ENCODE results near the gene B4GALT6.

Gene B4GALT6

GRCh38 chr18:31634331-31634713 lies 50.1 kb downstream of the B4GALT6 start:
- H3K4me3 ChIP-seq (ENCODE audit: low read length), result no peak overlapping the region
- H3K27ac ChIP-seq (ENCODE audit: low read depth, low read length), result no peak overlapping the region
- no peak overlapping the region for H3K9ac ChIP-seq (ENCODE audit: low read length)
- H3K27me3 ChIP-seq (ENCODE audit: control insufficient read depth, insufficient read depth, low read length), result no peaks in the 10 kb centered on the region
- no peaks in the 10 kb centered on the region for H3K4me1 ChIP-seq (ENCODE audit: control insufficient read depth, insufficient read depth, low read length)
- H3K36me3 ChIP-seq (ENCODE audit: control insufficient read depth, insufficient read depth, low read length), result no peaks in the 10 kb centered on the region

- H3K9ac ChIP-seq (ENCODE audit: low read length), result no peak overlapping the region
- H3K36me3 ChIP-seq (ENCODE audit: control insufficient read depth, insufficient read depth, low read length), result no peaks in the 10 kb centered on the region
- no peak overlapping the region for H3K27ac ChIP-seq (ENCODE audit: low read depth, low read length)
- H3K27me3 ChIP-seq (ENCODE audit: control insufficient read depth, insufficient read depth, low read length), result no peaks in the 10 kb centered on the region
- no peak overlapping the region for H3K4me3 ChIP-seq (ENCODE audit: low read length)
- no peaks in the 10 kb centered on the region for H3K4me1 ChIP-seq (ENCODE audit: control insufficient read depth, insufficient read depth, low read length)
Measured at GRCh38 chr18:31633392-31634330, 50.7 kb downstream of the B4GALT6 start.

- Histone ChIP-seq H3K4me3 (ENCODE audit: low read length) (no peak overlapping the region), H3K4me1 (ENCODE audit: control insufficient read depth, insufficient read depth, low read length) (no peaks in the 10 kb centered on the region), H3K9ac (ENCODE audit: low read length) (no peak overlapping the region), H3K36me3 (ENCODE audit: control insufficient read depth, insufficient read depth, low read length) (no peaks in the 10 kb centered on the region), H3K27me3 (ENCODE audit: control insufficient read depth, insufficient read depth, low read length) (no peaks in the 10 kb centered on the region), H3K27ac (ENCODE audit: low read depth, low read length) (no peak overlapping the region)
Measured at GRCh38 chr18:31632356-31632755, 52.0 kb downstream of the B4GALT6 start.

- H3K4me1 ChIP-seq (ENCODE audit: control insufficient read depth, insufficient read depth, low read length), result no peaks in the 10 kb centered on the region
- H3K36me3 ChIP-seq (ENCODE audit: control insufficient read depth, insufficient read depth, low read length), result no peaks in the 10 kb centered on the region
- H3K27me3 ChIP-seq (ENCODE audit: control insufficient read depth, insufficient read depth, low read length), result no peaks in the 10 kb centered on the region
- H3K27ac ChIP-seq (ENCODE audit: low read depth, low read length), result no peak overlapping the region
- H3K9ac ChIP-seq (ENCODE audit: low read length), result no peak overlapping the region
- no peak overlapping the region for H3K4me3 ChIP-seq (ENCODE audit: low read length)
Measured at GRCh38 chr18:31631526-31631925, 52.9 kb downstream of the B4GALT6 start.

GRCh38 chr18:31630549-31630948 lies 53.8 kb downstream of the B4GALT6 start:
- Histone ChIP-seq H3K36me3 (ENCODE audit: control insufficient read depth, insufficient read depth, low read length) (no peaks in the 10 kb centered on the region), H3K9ac (ENCODE audit: low read length) (no peak overlapping the region), H3K4me1 (ENCODE audit: control insufficient read depth, insufficient read depth, low read length) (no peaks in the 10 kb centered on the region), H3K4me3 (ENCODE audit: low read length) (no peak overlapping the region), H3K27ac (ENCODE audit: low read depth, low read length) (no peak overlapping the region), H3K27me3 (ENCODE audit: control insufficient read depth, insufficient read depth, low read length) (no peaks in the 10 kb centered on the region)

GRCh38 chr18:31626409-31626808 lies 58.0 kb downstream of the B4GALT6 start:
- no peaks in the 10 kb centered on the region for H3K27me3 ChIP-seq (ENCODE audit: control insufficient read depth, insufficient read depth, low read length)
- no peak overlapping the region for H3K27ac ChIP-seq (ENCODE audit: low read depth, low read length)
- H3K4me3 ChIP-seq (ENCODE audit: low read length), result no peak overlapping the region
- H3K36me3 ChIP-seq (ENCODE audit: control insufficient read depth, insufficient read depth, low read length), result no peaks in the 10 kb centered on the region
- H3K4me1 ChIP-seq (ENCODE audit: control insufficient read depth, insufficient read depth, low read length), result no peaks in the 10 kb centered on the region
- no peak overlapping the region for H3K9ac ChIP-seq (ENCODE audit: low read length)

GRCh38 chr18:31624892-31625640 lies 59.3 kb downstream of the B4GALT6 start:
- no peaks in the 10 kb centered on the region for H3K36me3 ChIP-seq (ENCODE audit: control insufficient read depth, insufficient read depth, low read length)
- no peak overlapping the region for H3K4me3 ChIP-seq (ENCODE audit: low read length)
- no peak overlapping the region for H3K27ac ChIP-seq (ENCODE audit: low read depth, low read length)
- no peak overlapping the region for H3K9ac ChIP-seq (ENCODE audit: low read length)
- no peaks in the 10 kb centered on the region for H3K27me3 ChIP-seq (ENCODE audit: control insufficient read depth, insufficient read depth, low read length)
- H3K4me1 ChIP-seq (ENCODE audit: control insufficient read depth, insufficient read depth, low read length), result no peaks in the 10 kb centered on the region

- Histone ChIP-seq H3K9ac (ENCODE audit: low read length) (no peak overlapping the region), H3K27ac (ENCODE audit: low read depth, low read length) (no peak overlapping the region)
Measured at GRCh38 chr18:31619291-31619690, 65.1 kb downstream of the B4GALT6 start.

GRCh38 chr18:31618801-31619200 lies 65.6 kb downstream of the B4GALT6 start:
- H3K27ac ChIP-seq (ENCODE audit: low read depth, low read length), result no peak overlapping the region
- H3K27me3 ChIP-seq (ENCODE audit: control insufficient read depth, insufficient read depth, low read length), result no peaks in the 10 kb centered on the region
- no peaks in the 10 kb centered on the region for H3K36me3 ChIP-seq (ENCODE audit: control insufficient read depth, insufficient read depth, low read length)
- no peak overlapping the region for H3K4me3 ChIP-seq (ENCODE audit: low read length)
- no peak overlapping the region for H3K9ac ChIP-seq (ENCODE audit: low read length)
- no peaks in the 10 kb centered on the region for H3K4me1 ChIP-seq (ENCODE audit: control insufficient read depth, insufficient read depth, low read length)

More at GRCh38 chr18:31619291-31619690, 65.1 kb downstream of the B4GALT6 start:
- Histone ChIP-seq H3K36me3 (ENCODE audit: control insufficient read depth, insufficient read depth, low read length) (no peaks in the 10 kb centered on the region), H3K4me3 (ENCODE audit: low read length) (no peak overlapping the region), H3K4me1 (ENCODE audit: control insufficient read depth, insufficient read depth, low read length) (no peaks in the 10 kb centered on the region), H3K27me3 (ENCODE audit: control insufficient read depth, insufficient read depth, low read length) (no peaks in the 10 kb centered on the region)

GRCh38 chr18:31617031-31617717 lies 67.2 kb downstream of the B4GALT6 start:
- Histone ChIP-seq H3K27ac (ENCODE audit: low read depth, low read length) (no peak overlapping the region), H3K36me3 (ENCODE audit: control insufficient read depth, insufficient read depth, low read length) (no peaks in the 10 kb centered on the region), H3K9ac (ENCODE audit: low read length) (no peak overlapping the region), H3K4me1 (ENCODE audit: control insufficient read depth, insufficient read depth, low read length) (no peaks in the 10 kb centered on the region), H3K27me3 (ENCODE audit: control insufficient read depth, insufficient read depth, low read length) (no peaks in the 10 kb centered on the region), H3K4me3 (ENCODE audit: low read length) (no peak overlapping the region)

- Histone ChIP-seq H3K9ac (ENCODE audit: low read length) (no peak overlapping the region), H3K4me1 (ENCODE audit: control insufficient read depth, insufficient read depth, low read length) (no peaks in the 10 kb centered on the region), H3K4me3 (ENCODE audit: low read length) (no peak overlapping the region), H3K36me3 (ENCODE audit: control insufficient read depth, insufficient read depth, low read length) (no peaks in the 10 kb centered on the region), H3K27me3 (ENCODE audit: control insufficient read depth, insufficient read depth, low read length) (no peaks in the 10 kb centered on the region), H3K27ac (ENCODE audit: low read depth, low read length) (no peak overlapping the region)
Measured at GRCh38 chr18:31616586-31616985, 67.8 kb downstream of the B4GALT6 start.

- Histone ChIP-seq H3K4me1 (ENCODE audit: control insufficient read depth, insufficient read depth, low read length) (no peaks in the 10 kb centered on the region), H3K4me3 (ENCODE audit: low read length) (no peak overlapping the region), H3K27ac (ENCODE audit: low read depth, low read length) (no peak overlapping the region), H3K9ac (ENCODE audit: low read length) (no peak overlapping the region), H3K27me3 (ENCODE audit: control insufficient read depth, insufficient read depth, low read length) (no peaks in the 10 kb centered on the region), H3K36me3 (ENCODE audit: control insufficient read depth, insufficient read depth, low read length) (no peaks in the 10 kb centered on the region)
Measured at GRCh38 chr18:31614044-31614443, 70.3 kb downstream of the B4GALT6 start.

Measured in rectal smooth muscle tissue (tissue), 1 donor.